Right lobe of liver (tissue), 4 donors: ENCODE measurements around the gene ZBTB16.

Experiments used
- POLR2A ChIP-seq: fragments of 450-650 bp; IDR thresholded peaks from one replicate; pipeline ENCODE4 v1.6.1; 2017; ENCODE audit warnings: antibody characterized with exemption, mild to moderate bottlenecking
- TF ChIP-seq, protein P1 (sequence below), 4 donors: fragments of 200-600 bp in 3 of 4; fragments of 450-650 bp in 1 of 4; IDR thresholded peaks; one replicate each; pipeline versions ENCODE4 v1.5.1 to v1.8.0; 2016 to 2022; ENCODE audit warnings: antibody characterized with exemption in 4 of 4, mild to moderate bottlenecking in 2 of 4
- donor health status: DM: no; HTN: no; CAD: no.
- donor health status: DM: no; HTN: no; CAD: no.
- donor health status: DM: no; HTN: yes; CAD: no.

GRCh38 chr11:114158421-114158820 lies 98.9 kb downstream of the ZBTB16 start:
- TF ChIP-seq, protein P1, sequence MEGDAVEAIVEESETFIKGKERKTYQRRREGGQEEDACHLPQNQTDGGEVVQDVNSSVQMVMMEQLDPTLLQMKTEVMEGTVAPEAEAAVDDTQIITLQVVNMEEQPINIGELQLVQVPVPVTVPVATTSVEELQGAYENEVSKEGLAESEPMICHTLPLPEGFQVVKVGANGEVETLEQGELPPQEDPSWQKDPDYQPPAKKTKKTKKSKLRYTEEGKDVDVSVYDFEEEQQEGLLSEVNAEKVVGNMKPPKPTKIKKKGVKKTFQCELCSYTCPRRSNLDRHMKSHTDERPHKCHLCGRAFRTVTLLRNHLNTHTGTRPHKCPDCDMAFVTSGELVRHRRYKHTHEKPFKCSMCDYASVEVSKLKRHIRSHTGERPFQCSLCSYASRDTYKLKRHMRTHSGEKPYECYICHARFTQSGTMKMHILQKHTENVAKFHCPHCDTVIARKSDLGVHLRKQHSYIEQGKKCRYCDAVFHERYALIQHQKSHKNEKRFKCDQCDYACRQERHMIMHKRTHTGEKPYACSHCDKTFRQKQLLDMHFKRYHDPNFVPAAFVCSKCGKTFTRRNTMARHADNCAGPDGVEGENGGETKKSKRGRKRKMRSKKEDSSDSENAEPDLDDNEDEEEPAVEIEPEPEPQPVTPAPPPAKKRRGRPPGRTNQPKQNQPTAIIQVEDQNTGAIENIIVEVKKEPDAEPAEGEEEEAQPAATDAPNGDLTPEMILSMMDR (IDR thresholded peaks at IDR 0.05) = no peak
- TF ChIP-seq POLR2A = no peak
